A673 (cell line): Measurements from ENCODE around the gene ATP9A.

Source experiments
- CTCF ChIP-seq: fragments of 300-800, 200-600 bp; sonication (generic); conservative IDR thresholded peaks from 2 replicates; pipeline ENCODE4 v1.5.1; 2017; ENCODE audit warnings: low read depth, mild to moderate bottlenecking, antibody characterized with exemption, low read length, moderate library complexity, mixed read lengths
- EZH2 ChIP-seq: fragments of 200-600 bp; sonication (generic); IDR thresholded peaks from 2 replicates; pipeline ENCODE4 v1.6.1; 2017; ENCODE audit warnings: borderline replicate concordance, low read depth, mild to moderate bottlenecking, mixed read lengths, antibody characterized with exemption, low read length; ENCODE audit not compliant: poor library complexity, severe bottlenecking

- no peak for TF ChIP-seq CTCF
- TF ChIP-seq EZH2 = no peak
Measured at GRCh38 chr20:51631011-51631950, 136.9 kb downstream of the ATP9A start.
